B cell (primary cell): ENCODE measurements around the gene GFOD2. TPM values are rescaled to one million over a fixed set of nuclear protein-coding genes. Genes with fewer than 3 reads are reported as not detected.

Experiments
- ATAC-seq: fragments of 200-7000 bp; cut with Tn5 transposase; one replicate; pipeline ENCODE4 v1.10.0; 2021; ENCODE audit warnings: low read depth, mild to moderate bottlenecking, moderate number of reproducible peaks, moderate library complexity
- CTCF ChIA-PET: fragments of 350-600 bp; sonication (Branson Sonifier 250); formaldehyde crosslinking; loops from one replicate; lab custom pipeline; 2021; ENCODE audit warnings: antibody characterized with exemption, inconsistent platforms; lab: Charles Lee
- POLR2A ChIA-PET: fragments of 350-600 bp; sonication (Branson Sonifier 250); formaldehyde crosslinking; loops from one replicate; lab custom pipeline; 2021; ENCODE audit warnings: antibody characterized with exemption; lab: Charles Lee
- DNase-seq: peaks from one replicate; pipeline ENCODE4 v3.0.0; 2013
- H2AFZ ChIP-seq: 2 replicates; pipeline ENCODE4 v1.6.1; 2012; ENCODE audit warnings: mild to moderate bottlenecking, low read depth, low read length; ENCODE audit not compliant: insufficient read depth, poor library complexity, severe bottlenecking
- H3K27ac ChIP-seq, 2 donors: 1 replicate in 1 of 2; 2 replicates in 1 of 2; pipeline ENCODE4 v1.5.1; 2012 to 2013; ENCODE audit warnings: low read length in 2 of 2, mild to moderate bottlenecking in 2 of 2, moderate library complexity in 1 of 2
- H3K27me3 ChIP-seq, 4 experiments: fragments of 200-600 bp in 1 of 4; sonication (generic) in 1 of 4; replicated peaks in 1 of 4; 1 replicate in 2 of 4; 2 replicates in 2 of 4; pipeline versions ENCODE4 v1.6.1 to v1.7.0; 2013 to 2016; ENCODE audit warnings: low read length in 3 of 4, mild to moderate bottlenecking in 2 of 4, mixed read lengths in 1 of 4, moderate library complexity in 1 of 4; ENCODE audit not compliant: insufficient read depth in 4 of 4, control insufficient read depth in 3 of 4; ENCODE audit errors: control extremely low read depth in 1 of 4
- H3K36me3 ChIP-seq, 2 experiments: replicated peaks in 1 of 2; 1 replicate in 1 of 2; 2 replicates in 1 of 2; pipeline versions ENCODE4 v1.6.1 to v1.7.1; 2013; ENCODE audit warnings: low read length in 1 of 2; ENCODE audit not compliant: insufficient read depth in 2 of 2, control insufficient read depth in 1 of 2; ENCODE audit errors: control extremely low read depth in 1 of 2, extremely low read depth in 1 of 2
- H3K4me1 ChIP-seq, 2 donors: fragments of 200-600 bp in 1 of 2; sonication (generic) in 1 of 2; 1 replicate in 1 of 2; 2 replicates in 1 of 2; pipeline versions ENCODE4 v1.5.1 to v1.6.1; 2013 to 2017; ENCODE audit warnings: low read length in 2 of 2; ENCODE audit not compliant: control insufficient read depth in 2 of 2, insufficient read depth in 2 of 2
- H3K4me2 ChIP-seq: replicated peaks from 2 replicates; pipeline ENCODE3; 2012; ENCODE audit warnings: mild to moderate bottlenecking, low read depth, low read length; ENCODE audit not compliant: poor library complexity, severe bottlenecking
- H3K4me3 ChIP-seq, 5 experiments: fragments of 200-600 bp in 1 of 5; sonication (generic) in 1 of 5; 1 replicate in 3 of 5; 2 replicates in 2 of 5; pipeline versions ENCODE4 v1.5.1 to v1.7.0; 2011 to 2016; ENCODE audit warnings: low read length in 4 of 5, mild to moderate bottlenecking in 4 of 5, low read depth in 2 of 5, control low read depth in 1 of 5, moderate library complexity in 1 of 5; ENCODE audit not compliant: insufficient read depth in 1 of 5; ENCODE audit errors: control extremely low read depth in 1 of 5, extremely low read depth in 1 of 5
- H3K79me2 ChIP-seq: fragments of 200-600 bp; sonication (generic); one replicate; pipeline ENCODE4 v1.6.0; 2016; ENCODE audit warnings: low read length; ENCODE audit not compliant: control insufficient read depth, insufficient read depth
- H3K9ac ChIP-seq: fragments of 200-600 bp; sonication (generic); 2 replicates; pipeline ENCODE4 v1.6.1; 2017; ENCODE audit warnings: mild to moderate bottlenecking, low read length, moderate library complexity
- H3K9me3 ChIP-seq, 3 donors: one replicate each; pipeline versions ENCODE4 v1.6.1 to v1.7.1; 2013; ENCODE audit warnings: low read length in 2 of 3; ENCODE audit not compliant: control insufficient read depth in 2 of 3, insufficient read depth in 1 of 3; ENCODE audit errors: control extremely low read depth in 1 of 3
- H4K20me1 ChIP-seq: 2 replicates; pipeline ENCODE4 v1.6.0; 2012; ENCODE audit warnings: mild to moderate bottlenecking, low read length; ENCODE audit not compliant: insufficient read depth, control insufficient read depth, poor library complexity, severe bottlenecking
- H3K27ac Mint-ChIP-seq: one replicate; pipeline ENCODE4 v1.8.0; 2021; ENCODE audit warnings: mixed read lengths
- H3K27me3 Mint-ChIP-seq: one replicate; pipeline ENCODE4 v1.8.0; 2021; ENCODE audit warnings: mixed read lengths
- H3K4me1 Mint-ChIP-seq: one replicate; pipeline ENCODE4 v1.8.0; 2021; ENCODE audit warnings: mixed read lengths
- H3K4me3 Mint-ChIP-seq: one replicate; pipeline ENCODE4 v1.8.0; 2021; ENCODE audit warnings: mixed read lengths
- H3K9me3 Mint-ChIP-seq: one replicate; pipeline ENCODE4 v1.8.0; 2022; ENCODE audit warnings: mixed read lengths; ENCODE audit not compliant: insufficient read depth
- CTCF ChIP-seq: fragments of 200-600 bp; IDR thresholded peaks from one replicate; pipeline ENCODE4 v1.8.0; 2022; ENCODE audit warnings: antibody characterized with exemption, mild to moderate bottlenecking
- EZH2 ChIP-seq: IDR thresholded peaks from 2 replicates; pipeline ENCODE4 v1.6.1; 2012; ENCODE audit warnings: borderline replicate concordance, low read depth, mild to moderate bottlenecking, moderate library complexity, low read length; ENCODE audit not compliant: insufficient read depth, poor library complexity, severe bottlenecking
- WGBS: methylation state at CpG from one replicate; pipeline ENCODE4 v1.1.5; 2013; ENCODE audit warnings: missing lambda C conversion rate; ENCODE audit not compliant: insufficient coverage; 5-methylcytosine and 5-hydroxymethylcytosine counted together
- intact Hi-C: fragments of 100-400 bp; cut with micrococcal nuclease; formaldehyde crosslinking; loops from one replicate; pipeline ENCODE4 v1.10.0; 2022
- polyA plus RNA-seq: library from polyadenylated mRNA; depleted of rRNA; stranded (reverse); fragments of >200 nt; gene quantifications from 2 replicates; pipeline ENCODE4 v1.2.3, GENCODE V29; 2012
- total RNA-seq, 2 donors: library from RNA; stranded (reverse); fragments of 120-200 nt in 1 of 2; gene quantifications; 1 replicate in 1 of 2; 2 replicates in 1 of 2; pipeline versions ENCODE4 v1.2.3 to v1.2.4, GENCODE V29; 2013 to 2022

Gene GFOD2
- total and polyA plus RNA-seq, 2 donors (not counting 1 experiment from before 2014, with no cell fraction given), result 11.9 to 18.2 TPM

GRCh38 chr16:67666032-67666551 is 53.0 kb downstream of the GFOD2 start:
- Mint-ChIP-seq H3K27ac (peak overlapping the region; percentile 73), H3K9me3 (no peaks in the 10 kb centered on the region), H3K27me3 (no peaks in the 10 kb centered on the region), H3K4me3 (peak overlapping the region; percentile 78), H3K4me1 (peaks cover 47% of the 10 kb centered on the region)
- peaks cover 9% of the 10 kb centered on the region for H3K79me2 ChIP-seq
- DNase-seq (peak; percentile 49), ATAC-seq (no peak)
- no peak for TF ChIP-seq EZH2
- TF ChIP-seq CTCF, result no peak
- peak overlapping the region in 1 of 2 donors; percentile 86 for H3K27ac ChIP-seq
- no peaks in the 10 kb centered on the region for H4K20me1 ChIP-seq
- POLR2A ChIA-PET, result interaction anchor here (1.2 kb wide), 1 partner anchor 27 kb away, joined by 3 read pairs; no protein-coding TSS in a partner anchor
- peaks cover 0 to 3% of the 10 kb centered on the region in 2 experiments for H3K36me3 ChIP-seq
- peak overlapping the region; percentile 99 for H3K4me2 ChIP-seq
- peak overlapping the region; percentile 87 for H3K9ac ChIP-seq
- H3K27me3 ChIP-seq, result no peaks in the 10 kb centered on the region
- WGBS, result 1% methylated on average over 37 of the region's 46 CpGs
- peaks cover 40 to 49% of the 10 kb centered on the region in 2 donors for H3K4me1 ChIP-seq
- H3K9me3 ChIP-seq, result no peaks in the 10 kb centered on the region
- CTCF ChIA-PET, result interaction anchor here (0.9 to 11.7 kb wide), 11 partner anchors 21 to 375 kb away, joined by 3 to 136 read pairs (median 13); partner anchors contain the start of genes ATP6V0D1, CARMIL2, CTCF and GFOD2
- H3K4me3 ChIP-seq, result peak overlapping the region in 4 of 5 experiments; percentile 67 to 91 (median 80)
- H2AFZ ChIP-seq, result peak overlapping the region; percentile 100
- intact Hi-C loops, result loop anchor here (1.0 to 10.0 kb wide), 4 partner anchors 140 to 1469 kb away; partner anchors contain the start of genes CHTF8, FHOD1, RANBP10 and SLC9A5

- ATAC-seq (no peak), DNase-seq (no peak)
- POLR2A ChIA-PET, result interaction anchor here (0.8 to 1.2 kb wide), 2 partner anchors 27 to 125 kb away, joined by 3 to 4 read pairs; no protein-coding TSS in a partner anchor
- Histone ChIP-seq H3K4me2 (peak overlapping the region; percentile 99), H3K27ac (no peak overlapping the region), H4K20me1 (no peaks in the 10 kb centered on the region), H3K9ac (no peak overlapping the region), H2AFZ (peak overlapping the region; percentile 100), H3K36me3 (peaks cover 0 to 3% of the 10 kb centered on the region in 2 experiments), H3K79me2 (peaks cover 9% of the 10 kb centered on the region), H3K4me3 (peak overlapping the region in 1 of 5 experiments; percentile 91), H3K27me3 (no peaks in the 10 kb centered on the region), H3K4me1 (peaks cover 40 to 51% of the 10 kb centered on the region in 2 donors), H3K9me3 (no peaks in the 10 kb centered on the region)
- WGBS, result 81% methylated on average over 3 of the region's 5 CpGs
- TF ChIP-seq EZH2 (no peak), CTCF (no peak)
- H3K27me3 Mint-ChIP-seq, result no peaks in the 10 kb centered on the region
- H3K9me3 Mint-ChIP-seq, result no peaks in the 10 kb centered on the region
- peak overlapping the region; percentile 78 for H3K4me3 Mint-ChIP-seq
- CTCF ChIA-PET, result interaction anchor here (0.6 to 11.7 kb wide), 9 partner anchors 18 to 375 kb away, joined by 3 to 136 read pairs (median 13); partner anchors contain the start of genes ATP6V0D1, CARMIL2 and CTCF
- peaks cover 49% of the 10 kb centered on the region for H3K4me1 Mint-ChIP-seq
- peak overlapping the region; percentile 73 for H3K27ac Mint-ChIP-seq
- intact Hi-C loops, result loop anchor here (10.0 kb wide), 2 partner anchors 421 to 1469 kb away; partner anchors contain the start of genes CHTF8, FHOD1, SLC9A5 and UTP4
Measured at GRCh38 chr16:67665598-67665997, 53.5 kb downstream of the GFOD2 start.
